GM15510 (cell line): ENCODE data around the gene IFNL3.

Experiments used
- POLR2A ChIP-seq: IDR thresholded peaks from 3 replicates; pipeline ENCODE4 v1.6.1; 2011; ENCODE audit warnings: borderline replicate concordance; ENCODE audit not compliant: insufficient read length; ENCODE audit errors: extremely low read depth

Gene IFNL3

DNA sequence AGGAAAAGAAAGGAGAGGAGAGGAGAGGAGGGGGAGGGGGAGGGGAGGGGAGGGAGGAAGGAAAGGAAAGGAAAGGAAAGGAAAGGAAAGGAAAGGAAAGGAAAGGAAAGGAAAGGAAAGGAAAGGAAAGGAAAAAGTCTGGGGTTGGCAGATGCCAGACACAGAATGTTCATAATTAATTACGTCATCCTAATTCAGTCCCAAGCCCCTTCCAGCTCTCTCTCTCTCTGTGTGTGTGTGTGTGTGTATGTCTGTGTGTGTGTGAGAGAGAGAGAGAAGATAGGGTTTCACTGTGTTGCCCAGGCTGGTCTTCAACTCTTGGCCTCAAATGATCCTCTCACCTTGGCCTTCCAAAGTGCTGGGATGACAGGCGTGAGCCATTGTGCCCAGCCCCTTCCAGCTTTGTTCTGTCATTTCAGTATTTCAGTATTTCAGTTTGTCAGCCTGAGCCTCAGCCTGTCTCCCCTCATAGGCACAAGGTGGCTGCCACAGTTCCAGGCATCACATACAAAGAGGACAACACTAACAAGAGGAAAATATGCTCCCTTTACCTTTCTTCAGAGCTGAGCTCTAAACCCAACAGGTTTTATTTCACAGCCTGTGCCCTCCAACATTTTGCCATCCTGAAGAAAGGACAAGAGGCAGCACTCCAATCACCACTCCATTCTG is 14.6 kb downstream of the IFNL3 start:
- no peak for TF ChIP-seq POLR2A

- no peak for TF ChIP-seq POLR2A
Measured at GRCh38 chr19:39224910-39225309, 19.9 kb downstream of the IFNL3 start.

DNA sequence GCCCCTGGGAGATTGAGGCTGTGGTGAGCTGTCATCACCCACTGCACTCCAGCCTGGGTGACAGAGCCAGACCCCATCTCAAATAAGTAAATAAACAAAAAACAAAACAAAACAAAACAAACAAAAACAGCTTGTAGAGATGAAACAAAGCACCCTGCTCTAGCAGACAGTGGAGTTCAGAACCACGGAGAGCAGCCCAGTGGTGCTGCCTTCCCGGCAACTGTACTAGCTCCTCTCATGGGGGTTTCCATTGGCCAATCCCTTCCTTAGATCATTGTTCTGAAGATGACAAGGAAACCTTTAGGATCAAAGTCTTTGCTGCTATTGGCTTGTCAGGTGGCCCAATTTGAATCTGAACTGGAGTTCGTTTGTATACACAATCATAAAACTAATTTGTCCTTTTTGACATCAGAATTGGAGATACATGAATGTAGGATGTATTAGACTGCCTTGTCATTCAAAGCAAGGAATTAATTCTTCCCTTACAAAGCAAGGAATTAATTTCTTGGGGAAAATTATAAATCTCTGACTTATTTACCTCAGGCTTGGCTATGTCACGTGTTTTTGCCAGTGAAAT is 21.0 kb downstream of the IFNL3 start:
- no peak for TF ChIP-seq POLR2A

- no peak for TF ChIP-seq POLR2A
Measured at GRCh38 chr19:39218230-39219007, 26.4 kb downstream of the IFNL3 start.

GRCh38 chr19:39217094-39217493 is 27.7 kb downstream of the IFNL3 start:
- TF ChIP-seq POLR2A = no peak

DNA sequence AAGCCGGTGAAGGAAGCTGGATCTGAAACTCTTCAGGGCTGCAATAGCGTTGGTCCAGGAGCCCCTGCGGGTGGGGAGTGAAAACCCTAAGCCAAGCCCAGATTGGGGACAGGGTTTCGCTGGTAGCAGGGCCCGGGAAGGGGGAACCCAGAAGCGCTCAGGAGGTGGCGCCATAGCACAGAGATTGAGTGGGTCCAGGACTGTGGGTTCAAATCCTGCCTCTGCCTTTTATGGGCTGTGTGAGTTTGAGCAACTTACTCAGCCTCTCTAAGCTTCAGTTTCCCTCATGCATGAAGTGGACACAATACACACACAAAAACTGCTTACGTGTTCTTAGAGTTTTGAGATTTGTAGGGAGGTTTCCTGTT is 32.4 kb downstream of the IFNL3 start:
- TF ChIP-seq POLR2A = no peak

GRCh38 chr19:39211731-39212374 is 33.0 kb downstream of the IFNL3 start:
- TF ChIP-seq POLR2A = no peak

- TF ChIP-seq POLR2A = no peak
Measured at GRCh38 chr19:39209196-39209595, 35.6 kb downstream of the IFNL3 start.

DNA sequence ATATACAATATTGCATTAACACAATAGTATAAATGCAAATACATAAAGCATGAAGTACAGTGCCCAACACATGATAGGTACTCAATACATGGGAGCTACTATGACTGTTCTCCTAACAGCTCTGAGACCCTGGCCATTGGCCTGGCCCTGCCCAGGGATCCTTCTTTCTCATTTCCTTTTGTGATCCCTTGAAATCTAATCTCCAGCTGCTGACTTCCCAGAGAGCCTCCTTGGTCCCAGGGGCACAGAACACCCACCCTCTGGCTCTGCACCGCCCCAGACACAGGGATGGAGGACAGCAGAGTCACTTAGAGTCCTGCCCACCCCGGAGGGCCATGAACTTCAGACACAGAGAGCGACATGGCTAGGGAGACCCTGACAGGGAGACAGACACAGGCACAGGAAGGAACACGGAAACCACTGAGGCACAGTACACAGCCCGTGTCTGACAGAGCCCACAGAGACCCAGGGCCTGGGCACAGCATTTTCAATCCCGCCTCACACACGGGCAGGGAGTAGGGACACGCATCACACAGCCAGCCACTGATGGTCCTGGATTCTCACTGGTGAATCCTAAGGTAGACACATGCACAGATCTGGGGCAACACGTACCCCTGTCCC is 36.5 kb downstream of the IFNL3 start:
- no peak for TF ChIP-seq POLR2A

- TF ChIP-seq POLR2A = no peak
Measured at GRCh38 chr19:39207293-39207836, 37.4 kb downstream of the IFNL3 start.

DNA sequence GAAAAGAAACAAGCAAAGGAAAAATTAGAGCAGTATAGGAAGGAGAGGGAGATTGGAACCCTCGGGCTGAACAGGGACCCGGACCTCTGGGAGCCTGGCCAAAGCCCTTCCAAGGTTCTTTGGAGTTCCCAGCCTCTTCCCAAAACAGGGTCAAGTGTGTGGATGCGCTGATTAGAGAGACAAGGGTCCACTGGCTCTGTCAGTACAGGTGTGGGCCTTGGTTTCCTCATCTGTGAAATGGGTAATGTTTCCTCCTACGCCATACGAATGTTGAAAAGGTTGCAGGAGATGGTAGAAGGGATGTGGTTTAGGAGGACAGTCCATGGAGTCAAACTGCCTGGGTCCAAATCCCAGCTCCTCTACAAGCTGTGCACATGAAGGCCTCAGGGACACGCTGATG is 38.7 kb downstream of the IFNL3 start:
- TF ChIP-seq POLR2A = no peak

DNA sequence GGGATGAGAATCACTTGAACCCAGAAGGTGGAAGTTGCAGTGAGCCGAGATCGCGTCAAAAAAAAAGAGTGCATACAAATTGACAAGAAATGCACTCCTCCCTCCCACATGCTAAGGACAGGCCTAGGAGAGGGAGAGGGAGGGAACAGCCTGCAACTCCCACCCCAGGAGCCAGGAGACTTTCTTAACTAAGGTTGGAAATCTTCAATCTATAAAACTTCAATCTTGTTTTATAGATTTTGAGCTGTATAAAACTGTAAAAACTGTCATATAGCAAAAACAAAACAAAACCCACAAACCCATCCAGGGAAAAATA is 39.4 kb downstream of the IFNL3 start:
- TF ChIP-seq POLR2A = no peak

DNA sequence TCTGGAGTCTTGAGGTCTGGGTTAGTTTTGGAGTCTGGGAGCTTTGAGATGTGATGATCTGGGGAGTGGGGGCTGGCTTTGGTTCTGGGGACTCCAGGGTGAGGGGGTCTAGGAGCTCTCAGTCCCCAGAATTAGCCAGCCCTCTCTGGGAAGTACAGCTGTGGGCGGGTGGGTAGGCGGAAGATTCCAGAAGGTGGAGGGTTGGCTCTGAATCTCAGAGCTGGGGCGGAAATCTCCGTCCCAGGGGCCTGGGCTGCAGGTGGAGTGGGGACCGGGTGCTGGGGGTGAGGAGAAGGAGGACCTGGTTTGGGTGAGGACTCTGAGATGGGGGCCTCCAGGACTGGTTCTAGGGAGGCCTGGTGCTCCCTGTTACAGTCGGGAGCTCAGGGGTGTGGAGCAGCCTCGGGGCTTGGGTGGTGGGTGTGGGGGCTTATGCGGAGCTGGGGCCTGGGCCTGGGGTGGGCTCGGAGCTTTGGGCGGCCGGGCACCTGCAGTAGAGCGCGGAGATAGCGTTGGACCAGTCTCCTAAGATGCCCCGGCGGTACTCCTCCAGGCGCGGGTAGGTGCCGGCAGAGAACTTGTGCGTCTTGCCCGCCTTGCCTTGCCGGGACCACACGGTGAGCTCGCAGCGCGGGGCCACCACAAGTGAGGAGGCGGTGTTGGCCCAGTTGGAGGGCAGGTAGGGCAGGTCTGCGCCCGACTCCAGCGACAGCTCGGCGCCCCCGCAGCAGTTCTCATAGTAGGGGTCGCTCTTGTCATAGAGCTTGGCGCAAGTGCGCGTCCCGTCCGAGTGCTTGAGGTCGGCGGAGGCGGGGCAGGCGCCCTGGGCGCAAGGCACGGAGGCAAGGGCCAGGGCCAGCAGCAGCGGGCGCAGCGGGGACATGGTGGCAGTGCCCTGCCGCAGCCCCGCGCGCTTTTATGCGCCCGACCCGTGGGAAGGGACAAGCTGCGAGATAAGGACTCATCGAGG is 41.1 kb downstream of the IFNL3 start, which contains the start of gene SYCN:
Gene SYCN, minus strand, starts transcription at position 892 of the 970 bp plus-strand sequence. Its CDS starts 9 bp downstream, at position 883.
- no peak for TF ChIP-seq POLR2A

- TF ChIP-seq POLR2A = no peak
Measured at GRCh38 chr19:39202998-39203355, 41.8 kb downstream of the IFNL3 start.

DNA sequence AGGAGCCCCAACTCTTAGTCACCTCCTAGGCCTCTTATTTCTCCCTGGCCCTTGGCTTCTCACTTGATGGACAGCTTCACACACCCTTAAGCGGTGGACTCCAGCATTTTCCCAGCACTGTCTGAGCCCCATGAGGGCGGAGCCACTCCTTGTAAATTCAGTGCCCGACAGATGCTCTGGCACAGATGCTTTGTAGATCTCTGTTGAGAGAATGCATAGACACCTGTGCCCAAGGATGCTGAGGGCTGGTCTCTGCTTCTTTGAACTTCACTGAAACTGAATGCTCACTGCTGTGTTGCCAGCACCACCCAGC is 44.0 kb downstream of the IFNL3 start:
- TF ChIP-seq POLR2A = no peak
